DLD1 (cell line): ENCODE results near the gene GPATCH4.
"Not testable (repeated sequence)": the region's sequence is repeated elsewhere in the genome, so short reads cannot be mapped to it uniquely, and the experiment has no call there.

Experiments
- in situ Hi-C: cut with HindIII; loops from 2 replicates; pipeline ENCODE4 v1.10.0; 2017; ENCODE audit warnings: low sequenced_read_pairs

Gene GPATCH4

GRCh38 chr1:156601122-156601830, at the start of gene GPATCH4:
Gene GPATCH4 (minus strand): TSS chr1:156601479.
- in situ Hi-C loops, result no loop called here

- in situ Hi-C loops, result no loop called here
These were observed 47.7 kb upstream of the GPATCH4 start for GRCh38 chr1:156648951-156649350.

GRCh38 chr1:156648496-156648895, 47.2 kb upstream of the GPATCH4 start:
- in situ Hi-C loops, result no loop called here

GRCh38 chr1:156647351-156647750, 46.1 kb upstream of the GPATCH4 start:
- in situ Hi-C loops, result no loop called here

GRCh38 chr1:156646738-156647211, 45.5 kb upstream of the GPATCH4 start:
- in situ Hi-C loops, result no loop called here

GRCh38 chr1:156645666-156646065, 44.4 kb upstream of the GPATCH4 start:
- in situ Hi-C loops, result no loop called here

- in situ Hi-C loops, result no loop called here
These were observed 43.8 kb upstream of the GPATCH4 start for GRCh38 chr1:156645056-156645455.

- in situ Hi-C loops, result no loop called here
These were observed 43.4 kb upstream of the GPATCH4 start for GRCh38 chr1:156644640-156645039.

- in situ Hi-C loops, result no loop called here
These were observed 42.9 kb upstream of the GPATCH4 start for GRCh38 chr1:156644146-156644545.

GRCh38 chr1:156643778-156644092, 42.5 kb upstream of the GPATCH4 start:
- in situ Hi-C loops, result no loop called here

GRCh38 chr1:156643049-156643777, 41.9 kb upstream of the GPATCH4 start:
- in situ Hi-C loops, result no loop called here

GRCh38 chr1:156642265-156643048, 41.2 kb upstream of the GPATCH4 start:
- in situ Hi-C loops, result no loop called here

GRCh38 chr1:156641761-156642264, 40.5 kb upstream of the GPATCH4 start, which contains the start of gene BCAN:
Gene BCAN (plus strand): TSS chr1:156642117. CDS start chr1:156646055, 3,938 bp downstream.
- in situ Hi-C loops, result no loop called here

- in situ Hi-C loops, result no loop called here
These were observed 39.8 kb upstream of the GPATCH4 start for GRCh38 chr1:156640842-156641706.

GRCh38 chr1:156639601-156640101, 38.4 kb upstream of the GPATCH4 start:
- in situ Hi-C loops, result no loop called here

GRCh38 chr1:156638189-156638985, 37.1 kb upstream of the GPATCH4 start:
- in situ Hi-C loops, result no loop called here

GRCh38 chr1:156632355-156632754, 31.1 kb upstream of the GPATCH4 start:
- in situ Hi-C loops, result no loop called here

GRCh38 chr1:156631152-156631551, 29.9 kb upstream of the GPATCH4 start:
- in situ Hi-C loops, result not testable (repeated sequence)

- in situ Hi-C loops, result no loop called here
These were observed 28.7 kb upstream of the GPATCH4 start for GRCh38 chr1:156629823-156630449.
